Activated CD4-positive, alpha-beta T cell treated with anti-CD3 and anti-CD28 coated beads, Interleukin-2, amount 50 U/mL, for 4 hours (primary cell): ENCODE results near the gene RAB11FIP4.

Experiments used
- DNase-seq, 2 experiments: peaks; one replicate each; pipeline ENCODE4 v3.0.0-alpha.2; 2020

RAB11FIP4 gene

DNA sequence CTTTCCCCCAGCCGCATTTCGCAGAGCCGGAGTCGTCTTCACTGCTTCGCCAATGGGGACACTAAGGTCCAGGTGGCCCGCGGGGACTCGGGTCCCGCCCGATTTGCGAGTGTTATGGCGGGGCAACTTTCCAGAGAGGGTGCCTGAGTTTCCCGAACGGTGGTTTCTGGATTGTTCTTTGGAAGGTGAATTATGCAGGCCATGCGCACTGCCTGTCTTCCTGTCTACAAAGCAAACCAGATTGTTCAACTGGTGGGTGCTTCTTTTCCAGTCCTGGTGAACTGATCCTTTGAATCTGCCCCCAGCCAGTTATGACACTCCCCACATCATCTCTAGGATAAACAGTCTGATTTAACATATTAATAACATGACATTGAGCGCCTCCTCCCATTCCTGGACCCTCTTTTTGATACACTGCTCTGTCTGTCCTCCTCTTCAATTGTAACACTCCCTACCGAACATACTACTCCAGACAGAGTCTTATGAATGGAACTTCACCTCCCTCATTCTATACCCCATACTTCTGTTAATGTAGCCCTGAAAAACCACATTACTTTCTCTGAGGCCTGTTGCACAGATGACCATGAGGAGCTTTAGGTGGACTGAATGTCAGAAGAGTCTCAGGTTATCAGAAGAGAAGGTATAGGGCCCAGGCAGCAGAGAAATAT is 159.0 kb downstream of the RAB11FIP4 start:
- no peak for DNase-seq

DNA sequence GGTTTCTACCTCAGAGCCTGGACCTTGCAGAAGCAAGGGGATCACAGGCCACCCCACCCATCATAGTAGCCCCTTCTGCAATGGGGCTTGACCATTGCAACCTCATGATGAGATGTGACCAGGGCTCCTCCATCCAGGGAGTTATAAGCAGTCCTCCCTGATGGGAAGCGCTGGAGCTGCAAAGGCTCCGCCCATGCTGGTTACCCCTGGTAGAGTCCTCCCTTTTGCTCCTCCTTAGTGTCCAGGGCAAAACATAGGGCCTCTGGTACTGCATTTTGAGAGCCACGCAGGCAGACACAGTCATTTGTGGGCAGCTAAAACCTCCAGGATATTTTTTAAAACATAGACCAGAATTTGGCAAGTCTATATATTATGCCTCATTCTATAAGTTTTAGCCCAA is 161.1 kb downstream of the RAB11FIP4 start:
- DNase-seq: no peak

GRCh38 chr17:31553506-31553905 is 162.0 kb downstream of the RAB11FIP4 start:
- DNase-seq: no peak

GRCh38 chr17:31554930-31555329 is 163.5 kb downstream of the RAB11FIP4 start:
- DNase-seq: no peak

DNA sequence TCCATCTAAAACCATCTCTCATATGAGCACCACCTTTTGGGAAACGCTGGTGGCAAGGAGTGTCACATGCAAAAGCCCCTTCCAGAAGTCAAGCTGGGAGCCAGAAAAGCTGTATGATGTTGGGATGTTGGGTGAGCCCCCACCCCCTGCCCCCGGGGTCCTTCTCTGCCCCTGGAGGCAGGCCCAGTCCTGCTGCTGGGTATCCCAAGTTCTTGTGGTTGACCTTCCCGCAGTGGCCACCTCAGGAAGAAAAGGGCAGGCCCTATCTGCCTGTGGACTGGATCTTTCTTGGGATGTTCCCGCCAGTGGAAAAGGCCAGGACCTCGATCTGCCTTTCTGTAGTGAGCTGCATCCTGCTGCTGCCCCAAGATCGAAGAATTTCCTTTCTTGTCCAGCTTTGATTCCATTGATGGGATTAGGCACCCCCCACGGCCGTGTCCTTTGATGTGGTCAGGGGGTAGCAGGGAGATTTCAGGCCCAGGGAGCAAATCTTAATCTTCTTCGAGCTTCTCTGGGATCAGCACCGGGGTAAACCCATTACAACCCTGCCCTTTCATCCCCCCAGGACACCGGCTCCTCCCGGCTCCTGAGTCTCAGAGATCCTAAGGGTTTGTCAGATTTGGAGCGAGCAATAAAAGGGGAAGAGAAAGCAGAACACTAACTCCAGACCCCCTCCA is 165.6 kb downstream of the RAB11FIP4 start:
- DNase-seq: no peak

GRCh38 chr17:31558748-31559583 is 167.5 kb downstream of the RAB11FIP4 start:
- DNase-seq: peak; percentile 39 to 51

DNA sequence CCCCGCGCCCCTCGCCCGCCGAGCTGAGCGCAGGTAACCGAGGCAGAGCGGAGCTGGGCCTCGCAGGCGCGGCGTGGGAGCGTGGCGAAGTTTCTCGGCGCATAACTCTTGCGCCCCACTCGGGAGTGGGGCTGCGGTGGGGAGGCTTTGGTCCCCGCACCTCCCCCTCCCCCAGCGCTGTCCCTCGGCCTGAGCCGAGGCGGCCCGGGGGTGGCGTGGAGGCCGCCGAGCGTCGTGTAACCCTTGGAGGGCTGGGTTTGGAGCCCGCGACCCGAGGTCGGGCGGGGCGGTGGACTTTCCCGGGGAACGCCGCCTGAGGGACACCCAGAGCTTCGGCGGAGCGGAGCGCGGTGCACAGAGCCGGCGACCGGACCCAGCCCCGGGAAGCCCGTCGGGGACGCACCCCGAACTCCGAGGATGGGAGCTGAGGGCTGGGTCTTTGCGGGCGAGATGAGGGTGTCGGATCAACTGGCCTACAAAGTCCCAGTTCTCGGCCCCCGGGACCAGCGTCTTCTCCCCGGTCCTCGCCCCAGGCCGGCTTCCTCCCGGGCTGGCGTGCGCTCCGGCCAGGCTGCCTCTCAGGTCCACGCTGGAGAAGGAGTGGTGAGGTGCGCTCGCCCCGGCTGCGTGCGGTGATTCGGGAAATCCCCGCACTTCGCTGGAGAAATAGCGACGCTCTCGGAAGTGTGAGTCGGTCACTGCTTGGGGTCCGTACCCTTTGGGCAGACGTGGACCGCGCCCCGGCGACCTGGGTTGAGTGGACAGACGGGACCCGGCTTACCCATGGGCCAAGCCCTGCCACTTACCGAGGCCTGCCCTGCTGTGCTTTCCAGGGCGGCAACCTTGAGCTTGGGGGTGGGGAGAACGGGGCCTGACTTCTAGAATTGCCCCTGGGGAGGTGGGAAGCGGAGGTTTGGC is 168.4 kb downstream of the RAB11FIP4 start:
- DNase-seq: no peak

DNA sequence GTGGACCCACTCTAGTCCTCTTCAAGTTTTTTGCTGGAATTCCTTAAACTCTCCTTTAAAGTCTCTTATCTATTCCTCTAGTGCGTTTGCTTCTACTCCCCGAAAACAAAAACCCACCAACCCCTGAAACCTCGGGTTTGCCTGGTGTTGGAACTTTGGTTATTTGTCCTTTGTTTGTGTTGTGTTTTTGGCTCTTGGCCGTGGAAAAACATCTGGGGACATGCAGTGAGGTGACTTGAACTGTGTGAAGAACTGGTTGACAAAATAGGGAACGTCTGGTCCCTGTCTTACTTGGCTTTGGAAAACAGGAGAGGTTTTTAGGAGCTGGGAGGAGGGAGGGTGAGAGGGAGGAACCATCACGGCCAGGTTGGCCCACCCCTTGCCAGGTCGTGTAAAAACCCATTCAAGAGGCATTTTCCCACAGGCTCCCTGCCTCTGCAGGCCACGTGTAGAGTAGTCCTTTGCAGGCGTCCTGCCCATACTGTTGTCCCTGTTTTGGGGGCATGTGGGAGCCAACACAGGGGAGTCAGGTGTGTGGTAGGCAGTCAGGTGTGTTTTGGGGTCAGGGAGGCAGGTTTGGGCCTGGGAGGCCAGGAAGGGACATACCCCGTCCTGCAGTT is 169.3 kb downstream of the RAB11FIP4 start:
- DNase-seq: no peak

DNA sequence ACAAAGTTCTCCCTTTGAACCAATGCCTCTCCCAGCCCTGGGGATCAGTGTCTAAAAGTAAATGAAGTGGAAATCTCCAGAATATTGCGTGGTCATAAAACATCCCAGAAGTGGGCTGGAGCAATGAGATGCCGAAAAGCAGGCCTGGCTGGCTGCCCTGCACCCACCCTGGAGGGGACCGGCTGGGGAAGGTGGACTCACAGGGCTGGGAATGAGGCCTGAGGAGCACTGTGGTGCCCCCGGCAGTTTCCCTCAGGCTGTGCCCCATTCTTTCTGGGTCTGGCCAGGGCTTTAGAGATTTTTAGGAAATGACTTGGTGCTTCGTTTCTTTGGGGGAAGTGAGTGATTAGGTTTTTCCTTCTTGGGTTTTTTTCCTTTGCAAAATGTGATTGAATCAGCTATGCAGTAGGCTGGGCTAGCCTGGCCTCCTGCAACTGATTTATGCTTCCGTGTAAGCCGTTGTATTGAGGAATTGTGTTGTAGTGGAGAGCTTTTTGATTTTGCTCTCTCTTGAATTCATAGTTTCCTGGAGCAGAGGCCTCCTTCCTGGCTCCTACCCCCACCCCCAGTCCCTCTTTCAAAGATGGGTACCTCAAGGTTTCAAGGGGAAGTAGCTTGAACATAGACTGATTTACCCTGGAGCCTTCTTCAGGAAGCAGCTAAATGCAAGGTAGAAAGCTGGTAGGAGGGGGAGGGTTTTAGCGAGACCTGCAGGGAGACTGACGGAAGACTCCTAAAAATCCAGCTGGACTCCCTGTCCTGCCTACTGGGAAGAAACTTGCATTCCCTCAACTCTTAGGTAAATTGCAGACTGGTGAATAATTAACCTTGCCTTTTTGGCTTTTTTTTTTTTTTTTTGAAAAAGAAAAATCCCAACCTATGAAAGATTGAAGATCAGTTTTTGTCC is 170.2 kb downstream of the RAB11FIP4 start:
- no peak for DNase-seq

GRCh38 chr17:31562376-31562840 is 170.9 kb downstream of the RAB11FIP4 start:
- no peak for DNase-seq

DNA sequence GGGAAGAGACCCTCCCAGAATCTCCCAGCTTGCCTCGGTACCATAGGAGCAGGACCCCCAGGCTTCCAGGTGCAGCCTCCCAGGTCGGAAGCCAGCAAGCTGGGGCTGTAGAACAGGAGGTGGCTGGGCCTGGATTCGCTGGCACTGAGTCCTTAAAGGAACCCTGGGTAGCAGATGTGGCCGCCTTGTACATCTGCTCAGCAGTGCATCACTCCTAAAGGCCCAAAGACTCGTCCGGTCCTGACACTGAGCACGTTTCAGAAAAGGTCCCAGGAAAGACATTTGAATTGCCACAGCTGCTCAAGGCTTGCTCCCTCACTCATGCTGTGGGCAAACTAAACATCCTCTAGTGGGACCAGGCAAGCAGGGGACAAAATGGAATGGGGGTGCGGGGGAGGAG is 172.8 kb downstream of the RAB11FIP4 start:
- DNase-seq: no peak

DNA sequence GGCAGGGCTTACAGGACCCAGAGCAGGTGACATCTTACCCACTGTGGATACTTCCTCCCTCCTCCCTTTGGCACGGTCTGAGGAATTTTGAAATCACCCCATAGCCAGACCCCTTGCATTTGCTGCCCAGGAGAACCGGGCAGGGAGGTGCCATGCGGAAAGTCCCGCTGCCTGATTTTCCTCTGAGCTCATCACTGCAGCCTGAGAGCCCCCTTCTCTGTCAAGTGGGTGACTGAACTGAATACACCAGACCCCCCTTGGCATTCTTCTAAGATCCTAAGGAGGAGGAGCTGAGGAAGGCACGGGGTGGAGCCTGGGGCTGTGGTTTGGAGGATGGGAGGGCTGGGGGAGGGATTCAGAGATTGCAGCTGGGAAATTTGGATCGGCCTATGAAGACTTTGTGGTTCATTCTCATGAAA is 173.4 kb downstream of the RAB11FIP4 start:
- DNase-seq: no peak

GRCh38 chr17:31565652-31566051 is 174.2 kb downstream of the RAB11FIP4 start:
- DNase-seq: no peak

- no peak for DNase-seq
Observed at GRCh38 chr17:31566247-31566991, 174.9 kb downstream of the RAB11FIP4 start.

GRCh38 chr17:31566992-31567373 is 175.5 kb downstream of the RAB11FIP4 start:
- no peak for DNase-seq

DNA sequence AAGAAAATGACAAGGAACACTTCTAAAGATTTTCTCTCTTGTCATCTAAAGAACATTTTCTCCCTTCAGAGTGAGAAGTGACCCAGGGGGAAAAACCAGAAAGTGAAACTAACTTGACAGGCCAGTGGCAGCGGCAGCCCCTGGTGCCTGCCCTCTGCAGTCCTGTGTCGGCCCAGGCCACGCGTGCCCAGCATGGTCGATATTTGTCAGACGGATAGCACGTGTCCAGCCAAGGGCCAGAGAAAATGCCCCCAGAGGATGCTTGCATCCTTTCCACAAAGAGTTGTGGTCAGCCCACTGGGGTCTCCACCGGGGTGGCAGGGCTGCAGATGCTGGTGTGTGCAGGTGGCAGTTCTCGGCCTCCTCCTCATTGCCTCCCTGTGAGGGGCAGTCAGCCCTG is 176.6 kb downstream of the RAB11FIP4 start:
- DNase-seq: no peak

DNA sequence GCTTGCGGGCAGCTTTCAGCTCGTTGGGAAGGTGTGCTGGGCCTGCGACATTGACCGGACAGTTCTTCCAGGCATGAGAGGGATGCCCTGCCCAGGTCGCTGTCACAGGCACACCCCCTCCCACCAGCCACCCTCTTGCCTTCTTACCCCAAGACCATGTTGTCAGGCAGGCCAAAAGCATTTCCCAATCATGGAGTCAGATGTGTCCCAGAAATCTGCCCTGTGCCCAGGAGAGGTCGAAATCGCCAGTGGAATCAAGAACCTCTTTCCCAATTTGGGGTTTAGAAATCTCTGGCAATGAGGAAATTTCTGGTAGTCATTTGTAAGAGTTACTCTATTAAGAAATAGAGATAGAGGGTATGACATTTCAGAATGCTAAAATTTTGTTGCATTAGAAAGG is 177.1 kb downstream of the RAB11FIP4 start:
- no peak for DNase-seq

DNA sequence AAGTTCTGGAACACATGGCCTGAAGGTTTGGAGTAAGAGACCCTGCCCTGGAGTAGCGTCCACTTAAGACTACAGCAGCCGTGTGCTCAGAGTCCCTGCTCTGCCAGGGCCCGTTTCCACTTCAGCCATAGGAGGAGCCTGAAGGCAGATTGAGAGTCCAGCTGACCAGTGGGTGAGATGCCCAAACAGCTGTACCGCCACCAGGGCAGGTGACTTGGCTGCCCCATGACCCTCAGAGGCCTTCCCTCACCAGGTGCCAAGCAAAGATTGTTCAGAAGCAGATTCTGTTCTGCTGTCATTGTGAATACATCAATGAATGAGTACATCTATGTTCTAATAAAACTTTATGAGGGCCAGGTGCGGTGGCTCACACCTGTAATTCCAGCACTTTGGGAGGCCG is 178.8 kb downstream of the RAB11FIP4 start:
- no peak for DNase-seq

- DNase-seq: no peak
Observed at GRCh38 chr17:31570951-31571892, 179.7 kb downstream of the RAB11FIP4 start.
